ENCODE data around the gene RBM18. TPM values are rescaled to one million over a fixed set of nuclear protein-coding genes. Genes with fewer than 3 reads are reported as not detected.

Gene RBM18
- total RNA-seq, 1 donor from 2014 or later = 21.7 TPM

DNA sequence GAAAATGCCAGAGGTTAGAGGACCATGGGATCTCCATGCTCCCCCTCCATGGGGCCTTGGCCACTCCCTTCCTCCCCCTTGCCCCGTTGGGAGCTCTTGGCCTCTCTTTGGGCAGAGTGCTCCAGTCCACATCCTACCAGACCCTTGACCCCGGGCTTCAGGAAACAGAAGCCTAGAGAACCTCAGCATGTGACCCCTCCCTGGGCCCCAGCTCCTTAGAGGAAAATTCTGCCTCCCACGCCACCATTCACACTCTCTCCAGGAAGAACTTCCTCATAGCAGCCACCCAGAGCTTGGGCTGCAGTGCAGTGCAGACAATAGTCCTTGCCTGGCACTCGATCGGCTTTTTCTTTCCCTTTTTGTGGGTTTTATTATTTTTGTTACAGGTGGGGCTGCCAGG, 41.8 kb downstream of the RBM18 start:
- no peak overlapping the region for H3K27ac ChIP-seq
- H3K9me3 ChIP-seq = no peaks in the 10 kb centered on the region
- no peak for DNase-seq
- no peak overlapping the region for H3K4me3 ChIP-seq
- ATAC-seq = no peak
- intact Hi-C loops (cut with DNase I) = no loop called here
- no peaks in the 10 kb centered on the region for H3K36me3 ChIP-seq
- peaks cover 43% of the 10 kb centered on the region for H3K4me1 ChIP-seq
- TF ChIP-seq, protein P1, sequence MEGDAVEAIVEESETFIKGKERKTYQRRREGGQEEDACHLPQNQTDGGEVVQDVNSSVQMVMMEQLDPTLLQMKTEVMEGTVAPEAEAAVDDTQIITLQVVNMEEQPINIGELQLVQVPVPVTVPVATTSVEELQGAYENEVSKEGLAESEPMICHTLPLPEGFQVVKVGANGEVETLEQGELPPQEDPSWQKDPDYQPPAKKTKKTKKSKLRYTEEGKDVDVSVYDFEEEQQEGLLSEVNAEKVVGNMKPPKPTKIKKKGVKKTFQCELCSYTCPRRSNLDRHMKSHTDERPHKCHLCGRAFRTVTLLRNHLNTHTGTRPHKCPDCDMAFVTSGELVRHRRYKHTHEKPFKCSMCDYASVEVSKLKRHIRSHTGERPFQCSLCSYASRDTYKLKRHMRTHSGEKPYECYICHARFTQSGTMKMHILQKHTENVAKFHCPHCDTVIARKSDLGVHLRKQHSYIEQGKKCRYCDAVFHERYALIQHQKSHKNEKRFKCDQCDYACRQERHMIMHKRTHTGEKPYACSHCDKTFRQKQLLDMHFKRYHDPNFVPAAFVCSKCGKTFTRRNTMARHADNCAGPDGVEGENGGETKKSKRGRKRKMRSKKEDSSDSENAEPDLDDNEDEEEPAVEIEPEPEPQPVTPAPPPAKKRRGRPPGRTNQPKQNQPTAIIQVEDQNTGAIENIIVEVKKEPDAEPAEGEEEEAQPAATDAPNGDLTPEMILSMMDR (IDR thresholded peaks at IDR 0.05) = no peak
- peaks cover 82% of the 10 kb centered on the region for H3K27me3 ChIP-seq (ENCODE audit: low read depth)

DNA sequence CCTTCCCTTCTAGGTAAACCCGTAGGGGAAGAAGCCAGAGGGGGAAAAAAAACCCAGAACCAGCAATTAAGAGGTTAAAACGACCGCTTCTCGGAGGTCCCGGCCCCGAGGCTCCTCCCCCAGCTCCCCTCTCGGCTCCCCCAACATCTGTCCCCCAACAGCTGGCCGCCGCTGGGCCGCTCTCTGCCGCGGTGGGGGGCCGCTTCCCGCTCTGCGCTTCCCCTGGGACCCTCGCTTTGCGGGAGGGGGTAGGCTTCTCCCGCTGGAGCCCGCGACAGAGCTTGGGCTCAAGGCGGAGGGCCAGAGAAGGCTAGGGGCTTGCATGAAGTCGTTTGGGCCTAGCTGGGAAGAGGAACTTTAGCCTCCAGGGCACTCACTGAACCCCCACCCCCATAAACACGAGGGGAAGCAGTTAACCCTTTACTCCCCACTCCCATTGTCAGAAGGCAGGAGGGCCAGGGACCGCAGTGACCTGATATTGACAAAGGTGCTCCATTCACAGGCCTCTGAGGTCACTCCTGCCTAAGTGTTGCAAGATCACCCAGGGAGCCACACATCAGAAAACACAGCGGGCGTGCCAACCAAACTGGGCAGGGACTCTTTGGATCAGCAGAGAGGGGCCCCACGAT, 43.3 kb downstream of the RBM18 start:
- Histone ChIP-seq H3K9me3 (no peaks in the 10 kb centered on the region), H3K4me1 (peaks cover 29% of the 10 kb centered on the region), H3K27ac (no peak overlapping the region), H3K27me3 (ENCODE audit: low read depth) (peaks cover 81% of the 10 kb centered on the region), H3K36me3 (no peaks in the 10 kb centered on the region), H3K4me3 (no peak overlapping the region)
- ATAC-seq (no peak), DNase-seq (no peak)
- intact Hi-C loops (cut with DNase I) = no loop called here
- TF ChIP-seq, protein P1 (IDR thresholded peaks at IDR 0.05) = no peak

DNA sequence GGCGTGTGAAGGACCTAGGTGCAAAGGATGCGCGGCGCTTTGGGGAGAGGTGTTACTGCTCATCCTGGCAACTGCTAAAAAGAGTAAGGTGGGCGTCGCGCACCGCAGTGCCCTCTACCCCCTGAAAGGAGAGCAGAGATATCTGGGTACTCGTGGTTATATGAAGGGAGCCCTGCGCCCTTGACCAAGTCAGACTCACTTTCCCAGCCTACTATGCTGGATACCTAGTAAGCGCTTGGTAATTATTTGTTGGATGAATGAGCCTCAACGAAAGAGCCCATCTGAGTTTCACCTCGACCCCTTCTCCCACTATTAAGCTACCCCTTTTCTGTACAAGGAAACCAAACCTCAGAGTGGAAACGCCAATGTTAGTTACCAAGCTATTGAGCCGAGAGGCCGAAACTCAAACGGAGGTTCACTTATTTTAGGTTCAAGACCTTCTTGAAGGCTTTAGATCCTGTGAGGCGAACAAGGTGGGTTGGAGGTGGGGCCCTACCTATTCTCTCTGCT, 43.9 kb downstream of the RBM18 start:
- Histone ChIP-seq H3K4me3 (no peak overlapping the region), H3K36me3 (no peaks in the 10 kb centered on the region)
- intact Hi-C loops (cut with DNase I) = no loop called here

DNA sequence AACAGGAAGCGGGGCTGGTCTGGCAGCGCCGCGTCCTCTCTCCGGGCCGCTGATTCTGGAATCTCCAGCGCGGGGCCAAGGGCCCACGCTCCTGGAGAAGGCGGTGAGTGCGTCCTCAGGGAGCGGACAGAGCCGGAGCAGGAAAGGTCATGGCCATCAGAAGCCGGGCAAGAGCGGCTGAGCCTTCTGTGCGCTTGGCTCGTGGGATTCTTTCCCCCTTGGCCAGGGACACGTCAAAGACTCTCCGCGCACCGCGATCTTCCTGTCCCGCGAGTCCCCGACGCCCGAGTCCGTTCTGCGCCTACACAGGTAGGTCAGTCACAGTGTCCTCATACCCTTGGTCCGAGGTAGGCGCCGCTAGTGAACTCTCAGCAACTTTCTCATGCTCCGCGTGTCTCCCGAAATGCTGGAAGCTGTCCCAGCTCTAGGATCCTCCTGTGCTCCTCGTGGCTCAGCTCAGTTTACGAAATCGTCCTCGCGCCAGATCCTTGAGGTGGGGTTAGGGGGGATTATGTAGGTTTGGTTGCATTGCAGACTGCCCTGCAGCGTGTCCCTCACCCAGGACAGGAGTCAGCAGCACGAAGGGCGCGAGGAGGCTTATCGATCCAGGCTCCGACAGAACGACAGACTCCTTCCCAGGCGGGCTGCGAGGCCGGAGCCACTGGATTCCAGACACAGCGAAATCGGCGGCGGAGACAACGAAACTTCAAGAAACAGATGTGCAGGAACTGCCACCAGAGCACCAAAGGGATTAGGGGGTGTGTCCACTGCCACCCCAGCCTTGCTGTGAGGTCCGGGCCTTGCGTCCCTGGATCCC, 44.6 kb downstream of the RBM18 start:
- no peaks in the 10 kb centered on the region for H3K36me3 ChIP-seq
- intact Hi-C loops (cut with DNase I) = no loop called here
- TF ChIP-seq, protein P1 (IDR thresholded peaks at IDR 0.05) = no peak
- peaks cover 18% of the 10 kb centered on the region for H3K4me1 ChIP-seq
- H3K4me3 ChIP-seq = peak overlapping the region; percentile 20
- DNase-seq = no peak
- H3K27ac ChIP-seq = no peak overlapping the region
- peaks cover 81% of the 10 kb centered on the region for H3K27me3 ChIP-seq (ENCODE audit: low read depth)
- peak in 1 of 2 donors; percentile 13 for ATAC-seq
- no peaks in the 10 kb centered on the region for H3K9me3 ChIP-seq

More for the DNA sequence above, 43.9 kb downstream of the RBM18 start:
- DNase-seq = no peak
- H3K9me3 ChIP-seq = no peaks in the 10 kb centered on the region
- TF ChIP-seq, protein P1 (IDR thresholded peaks at IDR 0.05) = no peak
- peaks cover 23% of the 10 kb centered on the region for H3K4me1 ChIP-seq
- H3K27ac ChIP-seq = no peak overlapping the region
- peaks cover 81% of the 10 kb centered on the region for H3K27me3 ChIP-seq (ENCODE audit: low read depth)
- no peak for ATAC-seq

DNA sequence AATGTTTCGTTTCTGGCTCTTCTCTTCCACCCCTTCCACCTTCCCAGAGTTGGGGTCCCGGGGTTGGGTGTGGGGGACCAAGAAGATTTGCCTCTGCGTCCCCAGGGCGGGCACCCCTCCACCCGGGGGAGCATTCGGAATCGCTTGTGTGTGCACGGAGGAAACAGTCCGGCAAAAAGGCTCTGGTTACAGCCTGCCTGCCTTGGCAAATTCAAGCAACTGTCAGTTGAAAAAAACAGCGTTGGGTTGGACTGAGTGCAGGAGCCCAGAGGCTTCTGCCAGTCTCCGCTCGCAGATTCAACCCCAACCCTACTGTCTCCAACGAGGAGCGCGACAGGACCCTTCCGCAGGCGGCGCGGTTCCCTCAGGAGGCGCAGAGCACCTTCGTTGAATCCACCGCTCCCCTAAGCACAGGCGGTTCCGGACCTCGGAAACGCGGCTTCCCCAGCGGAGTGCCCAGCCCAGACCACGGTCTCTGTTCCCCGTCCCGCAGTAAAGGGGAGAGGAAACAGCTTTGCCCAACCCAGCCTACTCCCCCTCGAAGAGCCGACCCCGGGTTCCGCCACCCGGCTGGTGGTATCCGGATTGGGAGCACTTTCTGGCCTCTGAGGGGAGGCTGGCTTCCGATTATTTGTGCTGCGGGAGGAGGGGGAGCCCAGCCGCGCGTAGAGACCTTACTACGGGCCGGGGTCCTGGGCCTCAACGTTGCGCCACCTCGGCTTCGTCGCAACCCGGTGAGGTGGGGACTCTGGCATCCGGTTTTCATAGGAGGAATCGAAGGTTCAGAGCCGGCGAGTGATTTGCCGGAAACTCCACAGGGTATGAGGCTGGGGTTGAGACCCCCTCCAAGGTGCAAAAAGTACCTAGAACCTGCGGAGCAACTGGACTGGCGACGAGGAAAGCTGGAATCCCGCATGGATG, 45.4 kb downstream of the RBM18 start:
- TF ChIP-seq, protein P1 (IDR thresholded peaks at IDR 0.05) = no peak
- no peak for DNase-seq
- Histone ChIP-seq H3K27me3 (ENCODE audit: low read depth) (peaks cover 80% of the 10 kb centered on the region), H3K4me1 (peaks cover 18% of the 10 kb centered on the region), H3K36me3 (no peaks in the 10 kb centered on the region), H3K4me3 (peak overlapping the region; percentile 20), H3K27ac (no peak overlapping the region), H3K9me3 (no peaks in the 10 kb centered on the region)
- ATAC-seq = peak in 1 of 2 donors; percentile 35
- intact Hi-C loops (cut with DNase I) = no loop called here

All from lower lobe of right lung (tissue), 2 donors.